ENCODE data around the gene UBASH3B. TPM values are rescaled to one million over a fixed set of nuclear protein-coding genes. Genes with fewer than 3 reads are reported as not detected.
A peak's percentile ranks its signal among the peaks of the same experiment; 100 is the strongest.
"Not testable (repeated sequence)": the region's sequence is repeated elsewhere in the genome, so short reads cannot be mapped to it uniquely, and the experiment has no call there.

The UBASH3B gene, protein sequence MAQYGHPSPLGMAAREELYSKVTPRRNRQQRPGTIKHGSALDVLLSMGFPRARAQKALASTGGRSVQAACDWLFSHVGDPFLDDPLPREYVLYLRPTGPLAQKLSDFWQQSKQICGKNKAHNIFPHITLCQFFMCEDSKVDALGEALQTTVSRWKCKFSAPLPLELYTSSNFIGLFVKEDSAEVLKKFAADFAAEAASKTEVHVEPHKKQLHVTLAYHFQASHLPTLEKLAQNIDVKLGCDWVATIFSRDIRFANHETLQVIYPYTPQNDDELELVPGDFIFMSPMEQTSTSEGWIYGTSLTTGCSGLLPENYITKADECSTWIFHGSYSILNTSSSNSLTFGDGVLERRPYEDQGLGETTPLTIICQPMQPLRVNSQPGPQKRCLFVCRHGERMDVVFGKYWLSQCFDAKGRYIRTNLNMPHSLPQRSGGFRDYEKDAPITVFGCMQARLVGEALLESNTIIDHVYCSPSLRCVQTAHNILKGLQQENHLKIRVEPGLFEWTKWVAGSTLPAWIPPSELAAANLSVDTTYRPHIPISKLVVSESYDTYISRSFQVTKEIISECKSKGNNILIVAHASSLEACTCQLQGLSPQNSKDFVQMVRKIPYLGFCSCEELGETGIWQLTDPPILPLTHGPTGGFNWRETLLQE
- 1 to 10 TPM; 4.7 to 4.9 TPM for total RNA-seq
- long read RNA-seq, full-length matches to known transcripts: 3 of 3 reads
- long read RNA-seq, partial matches to known transcripts: 0 of 3 reads
- long read RNA-seq, other reads (novel, unspliced or antisense): 0 of 3 reads

DNA sequence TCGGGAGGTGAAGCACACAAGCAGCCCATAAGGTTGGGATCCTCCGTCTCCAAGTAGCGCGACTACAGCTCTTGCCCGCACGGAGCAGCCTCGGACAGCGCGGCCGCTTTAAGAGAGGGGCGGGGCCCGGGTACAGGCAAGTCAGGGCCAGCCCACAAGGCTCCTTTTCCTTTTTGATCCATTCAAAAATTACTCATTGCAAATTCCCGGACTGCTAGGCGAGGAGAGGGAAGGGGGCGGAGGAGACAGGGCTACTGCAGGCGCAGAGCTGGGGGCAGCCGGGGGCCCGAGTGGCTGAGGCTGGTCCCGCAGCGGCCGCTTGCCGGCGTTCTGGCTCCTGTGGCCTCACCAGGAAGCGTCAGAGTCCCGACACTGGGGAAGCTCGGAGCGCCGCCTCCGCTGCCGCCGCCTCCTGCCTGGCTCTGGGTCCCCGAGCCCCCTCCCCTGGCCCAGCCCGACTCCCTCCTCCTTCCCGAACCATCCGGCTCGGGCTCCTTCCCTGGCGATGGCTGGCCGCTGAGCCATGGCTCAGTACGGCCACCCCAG is at the start of gene UBASH3B:
UBASH3B (plus strand) TSS at position 196 of the 546 bp plus-strand sequence; CDS start at position 524, 328 bp downstream.
- DNase-seq (peak; percentile 86), ATAC-seq (peak; percentile 84 to 93)
- intact Hi-C loops (cut with DNase I): no loop called here

DNA sequence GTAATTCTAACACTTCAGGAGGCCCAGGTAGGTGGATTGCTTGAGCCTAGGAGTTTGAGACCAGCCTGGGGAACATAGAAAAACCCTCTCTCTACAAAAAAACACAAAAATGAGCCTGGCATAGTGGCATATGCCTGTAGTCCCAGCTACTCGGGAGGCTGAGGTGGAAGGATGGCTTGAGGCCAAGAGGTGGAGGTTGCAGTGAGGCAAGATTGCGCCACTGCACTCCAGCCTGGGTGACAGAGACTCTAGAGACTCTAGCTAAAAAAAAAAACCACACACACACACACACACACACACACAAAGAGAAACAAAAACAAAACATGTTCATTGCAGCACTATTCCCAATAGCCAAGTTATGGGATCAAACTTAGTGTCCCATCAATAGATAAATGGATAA is 48.4 kb upstream of the UBASH3B start:
- intact Hi-C loops (cut with DNase I); DNase-seq; ATAC-seq: not testable (repeated sequence)

DNA sequence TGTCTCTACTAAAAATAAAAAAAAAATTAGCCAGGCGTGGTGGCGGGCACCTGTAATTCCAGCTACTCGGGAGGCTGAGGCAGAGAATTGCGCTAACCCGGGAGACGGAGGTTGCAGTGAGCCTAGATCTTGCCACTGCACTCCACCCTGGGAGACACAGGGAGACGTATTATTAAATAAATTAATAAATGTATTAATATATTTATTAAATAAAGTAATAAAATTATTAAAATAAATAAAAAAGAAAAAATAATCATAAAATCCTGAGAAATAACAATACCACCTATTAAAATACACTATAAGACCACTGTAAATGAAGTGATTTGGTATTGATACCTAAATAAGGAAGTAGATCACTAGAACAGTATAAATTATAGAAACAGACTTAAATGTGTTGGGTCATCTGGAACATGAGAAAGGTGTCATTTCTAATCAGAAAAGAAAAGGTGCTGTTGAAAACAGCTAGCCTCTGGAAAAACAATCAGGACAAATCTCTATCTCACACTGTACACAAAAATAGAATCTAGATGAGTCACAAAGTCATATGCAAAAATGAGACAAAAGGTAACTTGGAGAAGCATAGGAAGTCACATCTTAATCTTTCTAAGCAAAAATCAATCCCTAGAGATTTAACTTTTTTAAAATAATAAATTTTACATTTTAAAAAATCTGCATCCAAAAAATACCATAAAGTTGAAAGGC is 43.2 kb upstream of the UBASH3B start:
- ATAC-seq (no peak), DNase-seq (no peak)
- intact Hi-C loops (cut with DNase I): no loop called here

DNA sequence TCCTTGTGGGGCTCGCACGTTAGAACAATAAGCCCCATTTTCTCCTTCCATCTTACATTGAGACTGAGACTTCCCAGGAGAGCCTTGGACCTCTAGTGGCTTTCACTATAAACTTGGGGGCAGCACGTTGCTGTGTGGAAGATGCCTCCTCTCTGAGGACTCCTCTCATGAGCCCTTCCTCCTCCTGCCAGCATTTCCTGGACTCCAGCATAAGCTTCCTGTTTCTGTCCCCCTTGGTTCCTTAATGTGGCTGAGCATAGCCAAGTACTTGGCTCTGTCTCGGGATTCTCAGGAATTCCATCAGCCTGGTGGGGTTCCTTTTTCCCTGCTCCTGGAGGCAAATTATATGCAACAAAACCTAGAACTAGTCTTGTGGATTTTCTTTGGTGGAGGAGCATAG is 38.8 kb upstream of the UBASH3B start:
- DNase-seq (no peak), ATAC-seq (no peak)
- intact Hi-C loops (cut with DNase I): no loop called here

DNA sequence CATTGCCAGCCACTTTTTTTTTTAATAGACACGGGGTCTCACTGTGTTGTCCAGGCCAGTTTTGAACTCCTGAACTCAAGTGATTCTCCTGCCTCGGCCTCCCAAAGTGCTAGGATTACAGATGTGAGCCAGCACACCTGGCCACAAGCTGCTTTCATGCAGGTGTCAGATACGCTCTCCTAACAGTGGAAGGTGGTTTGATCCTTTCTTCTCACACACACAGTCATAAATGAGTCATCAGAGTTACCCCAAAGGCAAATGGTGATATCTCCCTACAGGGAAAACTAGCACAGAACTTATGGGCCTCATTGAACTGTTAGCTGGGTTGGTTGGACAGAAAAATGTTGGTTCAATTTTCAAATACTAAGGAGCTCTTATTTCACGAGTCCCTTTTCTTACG is 38.2 kb upstream of the UBASH3B start:
- intact Hi-C loops (cut with DNase I): no loop called here
- ATAC-seq: no peak

DNA sequence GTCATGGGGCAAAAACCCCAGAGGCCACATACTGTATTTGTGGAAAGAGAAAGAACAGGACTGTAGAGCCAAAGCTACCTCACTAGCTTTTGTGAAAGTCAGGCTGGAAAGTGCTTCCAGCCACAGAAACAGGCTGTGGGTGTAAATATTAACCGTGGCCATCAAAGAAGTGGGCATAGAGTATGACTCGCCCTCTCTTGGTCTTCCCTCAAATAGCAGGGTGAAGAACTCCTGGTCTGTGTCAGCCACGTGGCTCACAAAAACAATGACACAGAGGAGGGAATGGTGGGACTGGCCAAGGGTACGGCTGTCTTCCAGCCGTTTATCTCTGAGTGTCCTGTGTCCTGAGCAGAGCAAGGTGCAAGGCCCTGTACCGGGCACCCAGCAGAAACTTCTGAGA is 37.6 kb upstream of the UBASH3B start:
- ATAC-seq (no peak), DNase-seq (no peak)
- intact Hi-C loops (cut with DNase I): no loop called here

More for the DNA sequence above, 38.2 kb upstream of the UBASH3B start:
- DNase-seq: no peak

DNA sequence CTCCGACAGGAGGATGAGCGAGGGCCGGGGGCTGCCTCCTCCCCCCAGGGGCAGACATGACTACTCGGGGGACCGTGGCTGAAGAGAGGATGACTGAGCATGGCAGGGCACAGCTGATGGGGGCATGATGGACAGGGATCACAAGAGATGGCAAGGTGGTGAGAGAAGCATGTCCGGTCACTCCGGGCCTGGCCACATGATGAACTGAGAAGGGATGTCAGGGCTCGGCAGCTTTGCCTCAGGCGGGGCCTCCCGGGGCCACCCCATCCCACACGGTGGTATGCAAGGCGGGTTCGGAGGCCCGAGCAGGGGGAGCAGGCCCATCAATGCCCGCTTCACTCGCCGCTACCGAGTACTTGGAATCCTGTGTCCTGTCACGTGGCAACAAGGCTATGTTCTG is 36.6 kb upstream of the UBASH3B start:
- DNase-seq (no peak), ATAC-seq (no peak)
- intact Hi-C loops (cut with DNase I): no loop called here

DNA sequence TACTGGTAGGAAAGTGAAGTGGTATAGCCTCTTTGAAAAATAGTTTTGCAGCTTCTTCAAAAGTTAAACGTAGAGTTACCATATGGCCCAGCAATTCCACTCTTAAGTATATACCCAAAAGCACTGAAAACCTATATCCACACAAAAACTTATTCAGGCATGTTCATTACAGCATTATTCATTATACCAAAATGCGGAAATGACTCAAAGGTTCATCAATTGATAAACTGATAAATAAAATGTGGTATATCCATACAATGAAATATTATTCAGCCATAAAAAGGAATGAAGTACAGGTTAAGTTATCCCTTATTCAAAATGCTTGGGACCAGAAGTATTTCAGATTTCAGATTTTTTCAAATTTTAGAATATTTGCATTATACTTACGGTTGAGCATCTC is 35.8 kb upstream of the UBASH3B start:
- ATAC-seq (no peak), DNase-seq (no peak)
- intact Hi-C loops (cut with DNase I): no loop called here

DNA sequence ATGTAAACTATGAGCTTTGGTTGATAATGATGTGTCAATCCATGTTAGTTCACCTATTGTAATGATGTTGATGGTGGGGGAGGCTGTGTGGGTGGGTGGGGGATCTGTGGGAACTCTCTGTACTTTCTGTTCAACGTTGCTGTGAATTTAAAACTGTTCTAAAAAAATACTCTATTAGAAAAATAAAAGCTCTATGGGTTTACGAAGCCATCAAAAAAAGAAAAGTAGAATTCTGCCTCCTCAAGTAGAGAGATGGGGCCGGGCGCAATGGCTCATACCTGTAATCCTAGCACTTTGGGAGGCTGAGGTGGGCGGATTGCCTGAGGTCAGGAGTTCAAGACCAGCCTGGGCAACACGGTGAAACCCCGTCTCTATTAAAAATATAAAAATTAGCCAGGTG is 30.0 kb upstream of the UBASH3B start:
- ATAC-seq; DNase-seq; intact Hi-C loops (cut with DNase I): not testable (repeated sequence)

DNA sequence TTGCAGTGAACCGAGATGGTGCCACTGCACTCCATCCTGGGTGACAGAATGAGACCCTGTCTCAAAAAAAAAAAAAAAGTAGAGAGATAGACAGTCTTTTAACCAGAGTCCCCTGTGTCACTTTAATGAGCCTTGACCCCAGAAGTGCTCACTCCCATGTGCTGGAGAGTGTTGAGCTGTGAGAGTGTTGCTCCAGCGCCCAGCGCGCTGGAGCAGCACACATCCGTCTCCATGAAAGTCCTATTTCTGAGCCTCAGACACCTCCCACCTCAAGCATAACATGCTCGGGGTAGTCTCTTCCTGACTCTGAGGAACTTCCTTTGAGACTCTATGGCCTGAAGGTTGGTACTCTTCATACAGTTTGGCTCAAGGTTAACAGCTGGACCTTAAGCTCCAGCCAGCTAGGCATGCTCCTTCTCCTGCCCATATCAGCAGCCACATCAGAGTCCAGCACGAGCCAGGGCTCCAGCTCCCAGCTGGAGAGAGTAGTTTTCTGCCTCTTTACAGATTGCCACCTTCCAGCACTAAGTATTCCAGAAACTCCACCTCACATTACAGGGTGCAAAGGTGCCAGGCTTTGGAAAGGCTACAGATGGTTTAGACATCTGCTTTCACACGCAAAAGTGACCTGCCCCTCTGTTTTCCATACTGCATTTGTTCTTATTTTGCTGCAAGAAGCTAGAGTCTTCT is 29.4 kb upstream of the UBASH3B start:
- intact Hi-C loops (cut with DNase I): no loop called here
- no peak for ATAC-seq
- DNase-seq: no peak

DNA sequence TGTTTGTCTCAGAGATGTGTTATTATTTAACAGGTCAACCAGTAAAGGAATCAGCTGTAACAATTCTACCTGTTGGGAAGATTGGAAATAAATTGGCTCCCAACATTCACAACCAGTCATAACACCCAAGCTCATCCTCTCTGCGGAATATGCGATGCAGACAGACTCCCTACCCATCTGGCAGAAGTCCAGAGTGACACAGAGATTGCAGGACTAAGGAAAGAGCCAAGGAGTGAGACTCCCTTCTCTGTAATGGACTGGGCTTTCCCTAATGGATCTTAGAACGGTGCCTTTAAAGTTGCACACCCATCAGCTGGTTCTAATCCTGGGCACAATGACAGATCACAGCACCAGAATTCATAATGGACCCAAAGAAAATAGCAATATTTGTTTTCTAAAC is 27.8 kb upstream of the UBASH3B start:
- ATAC-seq (no peak), DNase-seq (no peak)
- intact Hi-C loops (cut with DNase I): loop anchor here in 1 of 2 donors (2.0 kb wide), 2 partner anchors 153 to 227 kb away; no protein-coding TSS in a partner anchor

DNA sequence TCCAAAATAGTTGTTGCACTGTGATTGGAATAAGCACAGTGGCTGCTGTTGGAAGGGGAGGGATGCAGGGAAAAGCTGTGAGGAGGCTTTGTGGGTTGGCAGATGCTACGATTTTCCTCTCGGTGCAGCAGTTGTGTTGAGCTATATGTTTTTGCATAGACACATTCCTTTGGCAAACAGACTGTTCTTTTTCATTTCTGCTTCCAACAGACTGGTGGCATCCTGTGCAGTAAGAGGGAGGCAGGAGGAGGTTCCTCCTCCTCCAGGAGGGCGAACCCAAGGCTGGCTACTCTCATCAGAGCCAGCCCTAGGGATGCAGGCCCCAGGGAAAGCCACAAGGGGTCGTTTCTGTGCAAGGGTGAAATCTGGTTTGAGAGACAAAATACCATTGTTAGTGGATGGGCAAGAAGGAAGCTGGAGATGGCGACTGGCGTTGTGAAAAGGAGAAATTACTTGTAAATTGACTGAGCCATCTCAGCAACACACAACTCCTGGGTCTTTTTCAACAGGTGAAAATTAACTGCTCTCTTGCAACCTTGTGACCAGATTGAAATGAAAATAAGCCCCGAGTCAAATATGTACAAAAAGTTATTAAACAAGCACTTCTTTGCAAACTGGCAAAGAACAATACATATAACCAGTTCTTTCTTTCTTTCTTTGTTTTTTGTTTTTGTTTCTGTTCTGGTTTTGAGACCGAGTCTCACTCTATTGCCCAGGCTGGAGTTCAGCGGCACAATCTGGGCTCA is 26.5 kb upstream of the UBASH3B start:
- intact Hi-C loops (cut with DNase I): loop anchor here in 1 of 2 donors (2.0 kb wide), 2 partner anchors 152 to 226 kb away; no protein-coding TSS in a partner anchor
- ATAC-seq (peak; percentile 71 to 89), DNase-seq (peak; percentile 62)

DNA sequence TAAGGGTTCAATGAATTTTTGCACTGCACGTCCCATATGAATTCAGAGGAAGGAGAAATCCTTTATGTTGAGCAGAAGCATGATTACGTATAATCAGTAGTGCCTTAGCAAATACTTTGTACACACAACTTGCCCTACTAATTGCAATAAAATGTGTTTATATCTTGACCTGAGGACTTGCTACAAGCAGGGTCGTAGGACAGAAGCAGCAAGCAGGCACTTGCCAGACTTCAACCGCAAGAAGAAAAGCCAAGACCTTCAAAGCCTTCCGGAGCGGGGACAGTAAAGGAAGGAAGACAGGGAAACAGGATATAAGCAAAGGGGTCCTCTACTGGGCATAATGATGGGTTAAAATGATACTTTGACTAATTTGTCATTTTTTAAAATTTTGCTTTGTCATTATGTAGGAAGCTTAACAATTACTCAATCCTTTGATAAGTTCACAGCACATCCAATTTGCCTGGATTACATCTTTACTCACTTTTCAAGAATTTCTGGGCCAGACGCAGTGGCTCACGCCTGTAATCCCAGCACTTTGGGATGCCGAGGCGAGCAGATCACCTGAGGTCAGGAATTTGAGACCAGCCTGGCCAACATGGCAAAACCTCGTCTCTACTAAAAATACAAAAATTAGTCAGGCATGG is 23.2 kb upstream of the UBASH3B start:
- DNase-seq (no peak), ATAC-seq (no peak)
- intact Hi-C loops (cut with DNase I): no loop called here

DNA sequence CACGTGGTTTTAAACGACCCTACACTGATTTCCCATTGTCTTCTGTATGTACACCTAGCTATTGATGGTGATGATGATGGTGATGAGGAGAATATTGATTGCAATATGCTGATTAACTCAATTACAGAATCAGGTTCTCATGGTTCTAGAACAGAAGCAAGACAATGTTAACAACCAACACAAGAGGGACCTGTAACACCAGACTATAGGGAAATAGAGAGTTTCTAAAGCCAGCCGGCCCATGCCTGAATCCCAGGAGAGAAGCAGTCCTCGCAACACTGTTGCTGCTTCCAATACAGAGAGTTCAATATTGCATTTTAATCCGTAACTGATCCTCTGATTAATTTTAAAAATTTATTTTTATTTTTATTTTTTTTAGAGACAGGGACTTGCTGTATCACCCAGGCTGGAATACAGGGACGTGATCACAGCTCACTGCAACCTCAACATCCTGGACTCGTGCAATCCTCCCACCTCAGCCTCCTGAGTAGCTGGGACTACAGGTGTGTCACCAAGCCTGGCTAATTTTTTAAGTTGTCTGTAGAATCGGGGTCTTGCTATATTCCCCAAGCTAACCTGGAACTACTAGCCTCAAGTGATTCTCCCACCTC is 22.2 kb upstream of the UBASH3B start:
- ATAC-seq: peak; percentile 78
- intact Hi-C loops (cut with DNase I): no loop called here
- DNase-seq: peak; percentile 29

DNA sequence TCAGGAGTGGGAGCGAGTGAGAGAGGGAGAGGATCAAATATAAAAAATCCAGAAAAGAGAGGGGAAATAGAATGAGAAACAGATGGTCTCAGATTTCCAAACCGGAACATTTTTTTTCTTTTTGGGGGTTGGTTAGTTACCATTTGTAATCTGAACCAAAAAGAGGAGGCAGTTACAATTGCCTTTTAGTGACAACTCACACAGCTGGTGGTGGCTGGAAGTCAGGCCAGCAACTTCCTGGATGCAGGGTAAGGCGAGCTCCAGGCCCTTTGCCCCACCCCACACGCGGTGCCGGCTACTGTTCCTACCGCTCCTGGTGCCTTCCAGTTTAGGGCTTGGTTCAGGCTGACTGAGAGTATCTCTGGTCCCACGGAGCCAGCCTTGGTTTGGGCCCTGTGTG is 21.0 kb upstream of the UBASH3B start:
- ATAC-seq (no peak), DNase-seq (no peak)
- intact Hi-C loops (cut with DNase I): no loop called here

DNA sequence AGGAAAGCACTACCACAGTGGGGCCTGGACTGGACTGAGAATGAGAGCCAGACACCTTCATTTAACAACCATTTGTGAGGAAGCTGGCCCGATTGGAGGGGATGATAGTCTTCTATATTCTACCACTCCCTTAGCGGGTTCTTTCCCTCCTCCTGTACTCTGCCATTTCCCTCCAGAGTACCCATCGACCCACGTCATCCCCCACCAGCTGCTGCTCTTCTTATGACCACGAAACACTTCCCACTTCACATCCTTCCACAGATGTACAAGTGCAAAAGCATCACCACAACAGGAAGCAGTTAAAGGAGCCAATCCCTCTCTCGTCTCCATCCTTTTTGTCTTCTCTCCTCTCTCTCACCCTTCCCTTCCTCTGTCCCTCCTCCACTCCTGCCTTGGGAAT is 18.0 kb upstream of the UBASH3B start:
- intact Hi-C loops (cut with DNase I): loop anchor here in 1 of 2 donors (5.0 kb wide), 1 partner anchor 145 kb away; no protein-coding TSS in a partner anchor
- DNase-seq (no peak), ATAC-seq (no peak)

DNA sequence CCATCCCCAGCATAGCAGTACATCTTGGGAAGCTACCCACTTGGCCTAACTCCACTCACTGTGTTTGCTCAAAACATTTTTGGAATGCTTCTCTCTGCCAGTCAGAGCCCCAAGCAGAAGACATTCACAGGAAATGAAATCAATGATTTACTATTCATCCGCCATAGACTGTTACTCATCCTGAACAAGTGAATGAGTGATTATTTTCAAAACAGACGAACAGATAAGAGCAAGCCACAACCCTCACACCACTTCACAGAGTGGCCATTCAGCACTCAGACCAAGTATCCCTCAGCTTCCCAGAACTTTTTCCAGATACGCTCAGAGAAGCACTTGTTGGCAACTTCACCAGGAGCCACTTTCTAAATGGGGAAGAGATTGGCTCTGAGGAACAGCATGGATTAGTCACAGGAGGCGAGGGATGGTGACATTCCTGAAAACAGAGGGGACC is 13.0 kb upstream of the UBASH3B start:
- ATAC-seq (peak; percentile 59 to 87), DNase-seq (no peak)
- intact Hi-C loops (cut with DNase I): no loop called here
